Breast epithelium (tissue), 3 donors: ENCODE data around the gene FTSJ1.

Experiments used
- CTCF ChIP-seq, 3 donors: fragments of 450-650 bp; IDR thresholded peaks; one replicate each; pipeline ENCODE4 v1.5.1; 2016 to 2017; ENCODE audit warnings: antibody characterized with exemption in 3 of 3, mild to moderate bottlenecking in 3 of 3, moderate library complexity in 3 of 3
- POLR2A ChIP-seq: fragments of 450-650 bp; IDR thresholded peaks from one replicate; pipeline ENCODE4 v1.6.1; 2016; ENCODE audit warnings: antibody characterized with exemption, mild to moderate bottlenecking, moderate library complexity
- POLR2AphosphoS5 ChIP-seq, 3 donors: sonication (generic); formaldehyde crosslinking; IDR thresholded peaks; one replicate each; pipeline ENCODE4 v1.6.1; 2017; ENCODE audit warnings: antibody characterized with exemption in 3 of 3

- TF ChIP-seq POLR2A (no peak), CTCF (IDR thresholded peaks at IDR 0.05) (no peak), POLR2AphosphoS5 (IDR thresholded peaks at IDR 0.05) (no peak)
Measured at GRCh38 chrX:48468693-48469691, 7.0 kb upstream of the FTSJ1 start.
